Activated CD4-positive, alpha-beta memory T cell treated with anti-CD3 and anti-CD28 coated beads, Interleukin-2, amount 10 ng/mL, durations not matched to agents 7 days and 5 days (primary cell): ENCODE data around the gene ELAVL4. TPM values are rescaled to one million over a fixed set of nuclear protein-coding genes. Genes with fewer than 3 reads are reported as not detected.

Source experiments
- CTCF ChIA-PET: fragments of 350-600 bp; sonication (Branson Sonifier 250); formaldehyde crosslinking; loops from one replicate; lab custom pipeline; 2021; ENCODE audit warnings: antibody characterized with exemption, inconsistent platforms; lab: Charles Lee
- POLR2A ChIA-PET: fragments of 350-600 bp; sonication (Branson Sonifier 250); formaldehyde crosslinking; loops from one replicate; lab custom pipeline; 2021; ENCODE audit warnings: antibody characterized with exemption; lab: Charles Lee
- DNase-seq: peaks from one replicate; pipeline ENCODE4 v3.0.0-alpha.2; 2020
- H3K27ac Mint-ChIP-seq: one replicate; pipeline ENCODE4 v1.8.0; 2021; ENCODE audit warnings: mild to moderate bottlenecking, mixed read lengths
- H3K27me3 Mint-ChIP-seq: one replicate; pipeline ENCODE4 v1.8.0; 2021; ENCODE audit warnings: mixed read lengths
- H3K36me3 Mint-ChIP-seq: one replicate; pipeline ENCODE4 v1.8.0; 2021; ENCODE audit warnings: low read depth, mixed read lengths
- H3K4me1 Mint-ChIP-seq: one replicate; pipeline ENCODE4 v1.8.0; 2021; ENCODE audit warnings: mixed read lengths
- H3K4me3 Mint-ChIP-seq: one replicate; pipeline ENCODE4 v1.8.0; 2021; ENCODE audit warnings: mild to moderate bottlenecking, mixed read lengths
- H3K9me3 Mint-ChIP-seq: one replicate; pipeline ENCODE4 v1.8.0; 2021; ENCODE audit warnings: mixed read lengths
- total RNA-seq, 2 experiments: library from RNA; stranded (reverse); gene quantifications; one replicate each; pipeline ENCODE4 v1.2.3, GENCODE V29; 2021

ELAVL4 gene
- total RNA-seq, 2 experiments from 2014 or later, result not detected

- no peak overlapping the region for H3K27ac Mint-ChIP-seq
- H3K36me3 Mint-ChIP-seq, result no peaks in the 10 kb centered on the region
- no peak overlapping the region for H3K4me3 Mint-ChIP-seq
- DNase-seq, result no peak
- H3K27me3 Mint-ChIP-seq, result peaks cover 2% of the 10 kb centered on the region
- H3K9me3 Mint-ChIP-seq, result no peaks in the 10 kb centered on the region
- ChIA-PET POLR2A (no interaction called here), CTCF (no interaction called here)
- H3K4me1 Mint-ChIP-seq, result no peaks in the 10 kb centered on the region
Observed at GRCh38 chr1:50174101-50174500, 65.4 kb downstream of the ELAVL4 start.

- no peaks in the 10 kb centered on the region for H3K9me3 Mint-ChIP-seq
- CTCF ChIA-PET, result no interaction called here
- POLR2A ChIA-PET, result no interaction called here
- no peak for DNase-seq
- H3K36me3 Mint-ChIP-seq, result no peaks in the 10 kb centered on the region
- no peak overlapping the region for H3K4me3 Mint-ChIP-seq
- H3K27ac Mint-ChIP-seq, result no peak overlapping the region
- no peaks in the 10 kb centered on the region for H3K4me1 Mint-ChIP-seq
- H3K27me3 Mint-ChIP-seq, result peaks cover 2% of the 10 kb centered on the region
Observed at GRCh38 chr1:50175719-50176639, 67.3 kb downstream of the ELAVL4 start.

GRCh38 chr1:50177994-50178393, 69.3 kb downstream of the ELAVL4 start:
- CTCF ChIA-PET, result no interaction called here
- H3K27me3 Mint-ChIP-seq, result peaks cover 2% of the 10 kb centered on the region
- POLR2A ChIA-PET, result no interaction called here
- H3K9me3 Mint-ChIP-seq, result no peaks in the 10 kb centered on the region
- no peaks in the 10 kb centered on the region for H3K36me3 Mint-ChIP-seq
- H3K4me1 Mint-ChIP-seq, result no peaks in the 10 kb centered on the region
- no peak for DNase-seq
- no peak overlapping the region for H3K4me3 Mint-ChIP-seq
- H3K27ac Mint-ChIP-seq, result no peak overlapping the region

- H3K9me3 Mint-ChIP-seq, result no peaks in the 10 kb centered on the region
- no peak for DNase-seq
- ChIA-PET CTCF (no interaction called here), POLR2A (no interaction called here)
- no peak overlapping the region for H3K27ac Mint-ChIP-seq
- no peaks in the 10 kb centered on the region for H3K4me1 Mint-ChIP-seq
- peaks cover 2% of the 10 kb centered on the region for H3K27me3 Mint-ChIP-seq
- H3K36me3 Mint-ChIP-seq, result no peaks in the 10 kb centered on the region
- H3K4me3 Mint-ChIP-seq, result no peak overlapping the region
Observed at GRCh38 chr1:50179639-50180038, 70.9 kb downstream of the ELAVL4 start.

- POLR2A ChIA-PET, result no interaction called here
Observed at GRCh38 chr1:50180367-50180766, 71.6 kb downstream of the ELAVL4 start.

GRCh38 chr1:50181027-50181663, 72.4 kb downstream of the ELAVL4 start:
- no peaks in the 10 kb centered on the region for H3K9me3 Mint-ChIP-seq
- DNase-seq, result no peak
- no peaks in the 10 kb centered on the region for H3K36me3 Mint-ChIP-seq
- no peak overlapping the region for H3K27ac Mint-ChIP-seq
- ChIA-PET CTCF (no interaction called here), POLR2A (no interaction called here)
- H3K4me1 Mint-ChIP-seq, result no peaks in the 10 kb centered on the region
- H3K4me3 Mint-ChIP-seq, result no peak overlapping the region
- H3K27me3 Mint-ChIP-seq, result peaks cover 2% of the 10 kb centered on the region

More at GRCh38 chr1:50180367-50180766, 71.6 kb downstream of the ELAVL4 start:
- Mint-ChIP-seq H3K27me3 (peaks cover 2% of the 10 kb centered on the region), H3K9me3 (no peaks in the 10 kb centered on the region), H3K4me3 (no peak overlapping the region), H3K27ac (no peak overlapping the region), H3K36me3 (no peaks in the 10 kb centered on the region), H3K4me1 (no peaks in the 10 kb centered on the region)
- no peak for DNase-seq
- CTCF ChIA-PET, result no interaction called here

- Mint-ChIP-seq H3K9me3 (no peaks in the 10 kb centered on the region), H3K27me3 (no peaks in the 10 kb centered on the region), H3K4me1 (no peaks in the 10 kb centered on the region), H3K27ac (no peak overlapping the region), H3K4me3 (no peak overlapping the region), H3K36me3 (no peaks in the 10 kb centered on the region)
- no peak for DNase-seq
- POLR2A ChIA-PET, result no interaction called here
- CTCF ChIA-PET, result no interaction called here
Observed at GRCh38 chr1:50183378-50184133, 74.8 kb downstream of the ELAVL4 start.

GRCh38 chr1:50189369-50189768, 80.6 kb downstream of the ELAVL4 start:
- CTCF ChIA-PET, result no interaction called here
- no peak for DNase-seq
- Mint-ChIP-seq H3K4me3 (no peak overlapping the region), H3K27me3 (no peaks in the 10 kb centered on the region), H3K9me3 (no peaks in the 10 kb centered on the region), H3K27ac (no peak overlapping the region), H3K36me3 (no peaks in the 10 kb centered on the region), H3K4me1 (no peaks in the 10 kb centered on the region)
- POLR2A ChIA-PET, result no interaction called here

GRCh38 chr1:50193002-50193401, 84.3 kb downstream of the ELAVL4 start:
- Mint-ChIP-seq H3K27me3 (no peaks in the 10 kb centered on the region), H3K4me3 (no peak overlapping the region), H3K27ac (no peak overlapping the region), H3K36me3 (no peaks in the 10 kb centered on the region), H3K4me1 (no peaks in the 10 kb centered on the region), H3K9me3 (no peaks in the 10 kb centered on the region)
- ChIA-PET POLR2A (no interaction called here), CTCF (no interaction called here)
- DNase-seq, result no peak

- POLR2A ChIA-PET, result no interaction called here
- no peak overlapping the region for H3K4me3 Mint-ChIP-seq
- H3K36me3 Mint-ChIP-seq, result no peaks in the 10 kb centered on the region
- CTCF ChIA-PET, result no interaction called here
- DNase-seq, result no peak
- no peak overlapping the region for H3K27ac Mint-ChIP-seq
- H3K9me3 Mint-ChIP-seq, result no peaks in the 10 kb centered on the region
- no peaks in the 10 kb centered on the region for H3K4me1 Mint-ChIP-seq
- no peaks in the 10 kb centered on the region for H3K27me3 Mint-ChIP-seq
Observed at GRCh38 chr1:50195205-50195604, 86.5 kb downstream of the ELAVL4 start.

- no peaks in the 10 kb centered on the region for H3K27me3 Mint-ChIP-seq
- H3K4me3 Mint-ChIP-seq, result no peak overlapping the region
- no peak overlapping the region for H3K27ac Mint-ChIP-seq
- no peak for DNase-seq
- no peaks in the 10 kb centered on the region for H3K9me3 Mint-ChIP-seq
- ChIA-PET POLR2A (no interaction called here), CTCF (no interaction called here)
- no peaks in the 10 kb centered on the region for H3K4me1 Mint-ChIP-seq
- H3K36me3 Mint-ChIP-seq, result no peaks in the 10 kb centered on the region
Observed at GRCh38 chr1:50196081-50196480, 87.4 kb downstream of the ELAVL4 start.

- Mint-ChIP-seq H3K4me1 (no peaks in the 10 kb centered on the region), H3K4me3 (no peak overlapping the region), H3K36me3 (no peaks in the 10 kb centered on the region), H3K27me3 (no peaks in the 10 kb centered on the region), H3K9me3 (no peaks in the 10 kb centered on the region), H3K27ac (no peak overlapping the region)
- ChIA-PET POLR2A (no interaction called here), CTCF (no interaction called here)
- DNase-seq, result no peak
Observed at GRCh38 chr1:50197216-50197615, 88.5 kb downstream of the ELAVL4 start.

- no peaks in the 10 kb centered on the region for H3K9me3 Mint-ChIP-seq
- no peak overlapping the region for H3K4me3 Mint-ChIP-seq
- ChIA-PET CTCF (no interaction called here), POLR2A (no interaction called here)
- H3K27ac Mint-ChIP-seq, result no peak overlapping the region
- no peak for DNase-seq
- H3K36me3 Mint-ChIP-seq, result no peaks in the 10 kb centered on the region
- peaks cover 3% of the 10 kb centered on the region for H3K27me3 Mint-ChIP-seq
- no peaks in the 10 kb centered on the region for H3K4me1 Mint-ChIP-seq
Observed at GRCh38 chr1:50208315-50208714, 99.6 kb downstream of the ELAVL4 start.
